Endodermal cell (in vitro differentiated cells): ENCODE measurements around the gene SHMT1. TPM values are rescaled to one million over a fixed set of nuclear protein-coding genes. Genes with fewer than 3 reads are reported as not detected.

Experiments used
- DNase-seq: peaks from one replicate; pipeline ENCODE4 v3.0.0-alpha.2; 2017
- H3K27ac ChIP-seq: 2 replicates; pipeline ENCODE4 v1.5.1; 2013; ENCODE audit warnings: mild to moderate bottlenecking, low read depth, low read length, moderate library complexity
- H3K27me3 ChIP-seq: 2 replicates; pipeline ENCODE4 v1.6.1; 2013; ENCODE audit warnings: mild to moderate bottlenecking, low read length, moderate library complexity; ENCODE audit not compliant: insufficient read depth, control insufficient read depth, poor library complexity, severe bottlenecking
- H3K36me3 ChIP-seq: 2 replicates; pipeline ENCODE4 v1.7.0; 2013; ENCODE audit warnings: mild to moderate bottlenecking, low read length, moderate library complexity; ENCODE audit not compliant: control insufficient read depth, insufficient read depth
- H3K4me1 ChIP-seq: one replicate; pipeline ENCODE4 v1.7.0; 2013; ENCODE audit warnings: low read length; ENCODE audit not compliant: control insufficient read depth, insufficient read depth
- H3K4me3 ChIP-seq: 2 replicates; pipeline ENCODE4 v1.5.1; 2013; ENCODE audit warnings: mild to moderate bottlenecking, low read length, moderate library complexity
- H3K9ac ChIP-seq: 2 replicates; pipeline ENCODE4 v1.6.1; 2013; ENCODE audit warnings: mild to moderate bottlenecking, low read length, moderate library complexity; ENCODE audit not compliant: poor library complexity, severe bottlenecking; ENCODE audit errors: extremely low read depth
- H3K9me3 ChIP-seq: 2 replicates; pipeline ENCODE4 v1.6.1; 2013; ENCODE audit warnings: mild to moderate bottlenecking, low read length, moderate library complexity; ENCODE audit not compliant: control insufficient read depth
- H3K27ac Mint-ChIP-seq: 2 replicates; pipeline ENCODE4 v1.8.0; 2020; ENCODE audit warnings: mixed read lengths
- H3K27me3 Mint-ChIP-seq: 2 replicates; pipeline ENCODE4 v1.8.0; 2021; ENCODE audit warnings: mild to moderate bottlenecking, mixed read lengths; ENCODE audit not compliant: insufficient read depth
- H3K36me3 Mint-ChIP-seq: 2 replicates; pipeline ENCODE4 v1.8.0; 2020; ENCODE audit warnings: low read depth, mixed read lengths
- H3K4me1 Mint-ChIP-seq: 2 replicates; pipeline ENCODE4 v1.8.0; 2020; ENCODE audit warnings: mixed read lengths
- H3K4me3 Mint-ChIP-seq: 2 replicates; pipeline ENCODE4 v1.8.0; 2020; ENCODE audit warnings: mild to moderate bottlenecking, moderate library complexity, mixed read lengths
- H3K9me3 Mint-ChIP-seq: 2 replicates; pipeline ENCODE4 v1.8.0; 2020; ENCODE audit warnings: mild to moderate bottlenecking, mixed read lengths
- CTCF ChIP-seq: fragments of 200-600 bp; sonication (generic); conservative IDR thresholded peaks from 2 replicates; pipeline ENCODE4 v1.5.0; 2021; ENCODE audit warnings: antibody characterized with exemption, mild to moderate bottlenecking
- WGBS, 2 experiments: methylation state at CpG; one replicate each; pipeline versions ENCODE4 v1.1.5 to v1.1.7; 2013; ENCODE audit warnings: missing lambda C conversion rate in 2 of 2, mixed read lengths in 1 of 2; ENCODE audit not compliant: insufficient coverage in 1 of 2, insufficient read length in 1 of 2; 5-methylcytosine and 5-hydroxymethylcytosine counted together
- total RNA-seq, 2 donors: library from RNA; stranded (reverse); fragmentation: NEBNext Ultra II Directional in 1 of 2; extraction: Animal tissue kit (Norgen Biotek cat#: 25700) in 1 of 2; gene quantifications; 2 replicates in 1 of 2; 3 replicates in 1 of 2; pipeline ENCODE4 v1.2.1, GENCODE V29; 2021

SHMT1 gene
- total RNA-seq, 2 donors from 2014 or later = 38.5 to 40.9 TPM

GRCh38 chr17:18322522-18322921, 40.8 kb downstream of the SHMT1 start:
- Histone ChIP-seq H3K9me3 (peaks cover 3% of the 10 kb centered on the region), H3K27ac (no peak overlapping the region), H3K4me1 (peaks cover 8% of the 10 kb centered on the region), H3K4me3 (no peak overlapping the region), H3K27me3 (no peaks in the 10 kb centered on the region), H3K36me3 (peaks cover 43% of the 10 kb centered on the region), H3K9ac (no peak overlapping the region)
- peaks cover 46% of the 10 kb centered on the region for H3K36me3 Mint-ChIP-seq
- no peak overlapping the region for H3K4me3 Mint-ChIP-seq
- no peaks in the 10 kb centered on the region for H3K27me3 Mint-ChIP-seq
- no peak overlapping the region for H3K27ac Mint-ChIP-seq
- H3K9me3 Mint-ChIP-seq = no peaks in the 10 kb centered on the region
- peaks cover 18% of the 10 kb centered on the region for H3K4me1 Mint-ChIP-seq
- no peak for TF ChIP-seq CTCF
- WGBS, 2 experiments = 93 to 96% methylated on average over 11 to 12 of the region's 12 CpGs
- DNase-seq = no peak

GRCh38 chr17:18321309-18321708, 42.0 kb downstream of the SHMT1 start:
- Mint-ChIP-seq H3K4me1 (peaks cover 29% of the 10 kb centered on the region), H3K36me3 (peaks cover 55% of the 10 kb centered on the region), H3K9me3 (no peaks in the 10 kb centered on the region), H3K27me3 (no peaks in the 10 kb centered on the region), H3K27ac (no peak overlapping the region), H3K4me3 (no peak overlapping the region)
- Histone ChIP-seq H3K27ac (no peak overlapping the region), H3K27me3 (no peaks in the 10 kb centered on the region), H3K4me1 (peaks cover 13% of the 10 kb centered on the region), H3K9ac (no peak overlapping the region), H3K4me3 (no peak overlapping the region), H3K36me3 (peaks cover 53% of the 10 kb centered on the region), H3K9me3 (peaks cover 3% of the 10 kb centered on the region)
- TF ChIP-seq CTCF = peak; percentile 51
- DNase-seq = peak; percentile 75
- 91 to 96% methylated on average over 5 of the region's 5 CpGs for WGBS, 2 experiments

GRCh38 chr17:18320301-18320700, 43.0 kb downstream of the SHMT1 start:
- peaks cover 49% of the 10 kb centered on the region for H3K36me3 ChIP-seq
- WGBS, 2 experiments = 76 to 93% methylated on average over 3 to 7 of the region's 7 CpGs
- H3K27ac Mint-ChIP-seq = no peak overlapping the region
- no peaks in the 10 kb centered on the region for H3K27me3 ChIP-seq
- H3K4me3 ChIP-seq = no peak overlapping the region
- peaks cover 53% of the 10 kb centered on the region for H3K36me3 Mint-ChIP-seq
- no peak for TF ChIP-seq CTCF
- H3K4me1 Mint-ChIP-seq = peaks cover 37% of the 10 kb centered on the region
- DNase-seq = no peak
- peaks cover 3% of the 10 kb centered on the region for H3K9me3 ChIP-seq
- H3K4me3 Mint-ChIP-seq = no peak overlapping the region
- no peaks in the 10 kb centered on the region for H3K9me3 Mint-ChIP-seq
- no peak overlapping the region for H3K9ac ChIP-seq
- H3K27me3 Mint-ChIP-seq = no peaks in the 10 kb centered on the region
- H3K27ac ChIP-seq = no peak overlapping the region
- peaks cover 17% of the 10 kb centered on the region for H3K4me1 ChIP-seq
